CD4-positive, alpha-beta T cell treated with Interferon alpha-2 for 1 hour (primary cell): Measurements from ENCODE around the gene LRRC8C.

Source experiments
- DNase-seq, 2 donors: peaks; one replicate each; pipeline ENCODE4 v3.0.0-alpha.2; 2020 to 2022

LRRC8C gene

DNA sequence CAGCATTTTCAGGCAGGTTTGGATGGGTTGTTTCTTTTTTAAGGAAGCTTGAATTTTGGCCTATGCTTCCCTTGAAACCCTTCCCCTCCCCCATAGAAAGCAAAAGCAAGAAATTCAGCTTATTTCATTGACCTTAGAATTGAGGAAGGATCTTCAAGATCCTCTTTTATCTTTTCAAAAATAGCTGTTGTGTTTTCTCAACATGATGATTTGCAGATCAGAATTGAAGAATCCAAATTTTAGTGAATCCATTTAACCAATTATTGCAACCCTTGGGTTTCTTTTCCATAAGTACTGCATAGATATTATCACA is 73.7 kb downstream of the LRRC8C start:
- no peak for DNase-seq

- DNase-seq = no peak
Measured at GRCh38 chr1:89708751-89709375, 75.9 kb downstream of the LRRC8C start.

DNA sequence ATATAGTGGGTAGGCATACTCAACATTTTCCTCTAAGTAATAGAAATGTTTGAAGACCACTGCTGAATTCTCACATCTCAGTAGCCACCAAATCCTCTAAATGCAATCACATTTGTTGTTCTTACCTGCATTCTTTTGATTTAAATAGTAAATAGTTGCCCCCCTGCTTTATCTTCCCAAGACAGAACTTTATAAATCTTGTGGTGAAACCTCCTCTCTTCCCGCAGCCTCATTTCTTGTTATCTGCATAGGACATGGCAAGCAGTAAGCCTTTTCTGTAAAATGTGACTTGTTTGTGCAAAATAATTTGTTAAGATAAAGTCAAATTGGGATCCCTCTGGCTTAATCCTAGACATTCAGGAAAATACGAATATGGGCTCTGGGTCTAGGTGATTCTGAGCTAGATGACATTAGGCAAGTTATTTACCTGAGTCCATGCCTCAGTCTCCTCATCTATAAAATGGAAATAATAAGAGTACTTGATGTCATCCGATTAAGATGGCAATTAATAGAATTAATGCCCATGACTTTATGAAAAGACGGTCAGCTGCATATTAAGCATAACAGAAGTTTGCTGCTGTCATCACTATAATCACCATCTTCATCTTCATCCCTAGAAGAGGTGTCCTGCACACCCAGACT is 77.7 kb downstream of the LRRC8C start:
- no peak for DNase-seq

DNA sequence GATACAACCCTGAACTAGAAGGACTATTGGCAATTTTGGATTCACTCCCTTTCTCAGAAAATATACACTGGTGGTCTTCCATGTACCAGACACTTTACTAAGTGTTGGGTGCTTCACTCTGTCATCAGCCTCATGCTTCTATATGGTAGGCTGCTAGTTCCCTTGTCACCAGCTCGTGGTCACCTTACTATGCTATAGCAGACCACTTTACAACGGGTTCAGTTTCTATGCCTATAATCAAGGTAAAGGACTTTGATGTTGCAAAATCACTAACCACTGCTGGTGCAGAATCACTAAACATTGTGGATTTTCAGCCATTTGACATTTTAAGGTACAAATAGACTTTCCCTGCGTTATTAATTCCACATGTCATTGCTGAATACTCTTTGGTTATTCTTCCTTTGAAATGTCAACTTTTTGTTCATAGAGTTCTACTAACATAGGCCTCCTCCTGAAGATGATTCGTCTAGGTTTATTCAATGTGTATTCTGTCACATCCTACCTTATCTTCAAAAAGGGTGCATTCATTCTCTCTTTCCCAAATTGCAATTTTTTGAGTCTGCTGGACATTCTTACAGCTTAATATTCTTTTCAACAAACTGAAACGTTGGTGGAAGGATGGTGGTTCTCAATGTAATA is 78.3 kb downstream of the LRRC8C start:
- DNase-seq = no peak

- DNase-seq = no peak
Measured at GRCh38 chr1:89712420-89712819, 79.5 kb downstream of the LRRC8C start.

DNA sequence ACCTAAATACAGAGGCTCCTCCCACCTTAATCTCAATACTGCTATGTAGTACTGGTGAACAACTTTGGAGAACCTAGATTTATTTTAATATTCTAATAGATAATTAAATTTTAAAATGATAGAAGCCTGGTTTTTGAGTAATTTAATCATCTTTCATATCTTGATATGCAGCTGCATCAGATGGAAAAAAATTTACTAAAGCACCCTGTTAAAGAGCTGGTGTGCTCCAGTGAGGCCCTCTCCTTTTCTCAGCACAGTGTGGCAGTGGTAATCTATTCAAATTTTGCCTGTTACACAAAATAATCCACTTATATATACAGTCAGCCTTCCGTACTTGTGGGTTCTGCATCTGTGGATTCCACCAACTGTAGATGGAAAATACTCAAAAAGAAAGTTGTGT is 82.8 kb downstream of the LRRC8C start:
- DNase-seq = no peak

GRCh38 chr1:89719502-89720306 is 86.8 kb downstream of the LRRC8C start:
- DNase-seq = peak in 1 of 2 donors; percentile 61

GRCh38 chr1:89720839-89721238 is 87.9 kb downstream of the LRRC8C start:
- DNase-seq = no peak

DNA sequence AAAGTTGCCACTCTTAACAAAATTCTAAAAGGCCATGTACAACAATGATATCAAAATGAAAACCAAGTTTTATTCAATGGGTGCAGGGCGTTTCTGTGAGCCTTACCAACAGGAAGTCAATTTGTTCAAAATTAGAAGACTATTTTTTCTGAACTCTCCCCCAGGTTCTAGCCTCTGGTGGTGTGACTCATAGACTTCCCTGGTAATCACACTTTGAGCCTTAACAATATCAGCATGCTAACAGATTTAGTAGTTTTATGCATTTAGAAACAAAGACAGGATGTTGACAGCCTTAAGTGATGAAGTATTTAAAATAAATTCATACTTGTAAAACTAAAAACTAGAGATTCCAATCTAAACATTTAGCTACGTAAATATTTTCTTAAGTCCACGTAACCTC is 88.4 kb downstream of the LRRC8C start:
- DNase-seq = peak; percentile 18 to 71

DNA sequence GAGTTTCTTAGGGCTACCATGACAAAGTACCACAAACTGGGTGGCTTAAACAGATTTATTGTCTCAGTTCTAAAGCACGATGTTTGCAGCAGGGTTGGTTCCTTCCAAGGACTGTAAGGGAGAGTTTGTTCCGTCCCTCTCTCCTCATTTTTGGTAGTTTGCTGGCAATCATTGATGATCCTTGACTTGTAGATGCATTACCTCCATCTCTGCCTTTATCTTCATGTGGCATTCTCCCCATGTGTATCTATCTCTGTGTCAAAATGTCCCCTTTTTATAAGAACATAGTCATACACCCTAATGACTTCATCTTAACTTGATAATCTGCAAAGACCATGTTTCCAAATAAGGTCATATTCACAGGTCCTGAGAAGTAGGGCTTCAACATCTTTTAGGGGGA is 90.2 kb downstream of the LRRC8C start:
- DNase-seq = no peak

GRCh38 chr1:89723863-89724262 is 90.9 kb downstream of the LRRC8C start:
- no peak for DNase-seq

DNA sequence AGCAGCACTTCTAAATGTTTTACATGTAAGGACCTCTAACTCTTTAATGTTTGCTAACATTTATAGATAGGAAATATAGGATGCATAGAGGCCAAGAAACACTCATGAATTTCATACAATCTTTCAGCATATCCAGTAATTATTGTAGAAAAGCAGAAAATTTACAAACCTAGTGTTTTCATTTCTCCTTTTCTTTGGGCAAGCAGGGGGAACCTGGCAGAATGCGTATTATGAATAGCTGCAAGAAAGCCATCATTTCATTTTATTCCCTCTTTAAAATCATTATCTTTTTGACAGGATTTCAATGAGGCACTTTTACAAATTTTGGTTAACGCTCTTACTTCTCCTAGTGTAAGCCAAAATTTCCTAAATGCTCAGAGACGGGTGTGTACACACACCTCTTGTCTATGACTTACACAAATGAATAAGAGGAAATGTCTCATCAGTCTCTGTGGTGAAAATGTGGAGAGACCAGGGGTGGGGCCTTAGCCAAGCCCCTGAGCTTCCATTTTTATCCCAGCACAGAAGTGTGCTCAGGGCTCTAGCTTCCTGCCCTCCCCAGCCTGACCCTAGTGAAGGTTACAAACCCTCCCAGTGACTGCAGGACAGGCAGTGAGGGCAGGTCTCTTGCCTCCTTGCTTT is 91.6 kb downstream of the LRRC8C start:
- peak in 1 of 2 donors; percentile 45 for DNase-seq

DNA sequence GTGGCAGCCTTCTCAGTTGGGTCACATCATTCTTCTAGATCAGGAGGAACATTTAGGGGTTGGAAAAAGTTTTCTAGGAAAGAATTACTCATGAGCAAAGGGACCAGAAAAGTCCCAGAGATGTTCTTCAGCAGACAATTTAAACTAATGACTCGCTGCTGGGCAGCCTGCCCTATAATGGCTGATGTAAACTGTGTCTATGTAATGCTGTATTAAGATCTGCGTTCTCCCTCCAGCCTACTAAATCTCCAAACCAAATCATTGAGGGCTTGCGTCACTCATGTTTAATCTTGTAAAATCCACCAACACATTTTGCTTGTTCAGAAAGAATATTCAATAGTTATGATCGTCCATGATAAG is 92.1 kb downstream of the LRRC8C start:
- DNase-seq = no peak

GRCh38 chr1:89725631-89726030 is 92.7 kb downstream of the LRRC8C start:
- DNase-seq = no peak

DNA sequence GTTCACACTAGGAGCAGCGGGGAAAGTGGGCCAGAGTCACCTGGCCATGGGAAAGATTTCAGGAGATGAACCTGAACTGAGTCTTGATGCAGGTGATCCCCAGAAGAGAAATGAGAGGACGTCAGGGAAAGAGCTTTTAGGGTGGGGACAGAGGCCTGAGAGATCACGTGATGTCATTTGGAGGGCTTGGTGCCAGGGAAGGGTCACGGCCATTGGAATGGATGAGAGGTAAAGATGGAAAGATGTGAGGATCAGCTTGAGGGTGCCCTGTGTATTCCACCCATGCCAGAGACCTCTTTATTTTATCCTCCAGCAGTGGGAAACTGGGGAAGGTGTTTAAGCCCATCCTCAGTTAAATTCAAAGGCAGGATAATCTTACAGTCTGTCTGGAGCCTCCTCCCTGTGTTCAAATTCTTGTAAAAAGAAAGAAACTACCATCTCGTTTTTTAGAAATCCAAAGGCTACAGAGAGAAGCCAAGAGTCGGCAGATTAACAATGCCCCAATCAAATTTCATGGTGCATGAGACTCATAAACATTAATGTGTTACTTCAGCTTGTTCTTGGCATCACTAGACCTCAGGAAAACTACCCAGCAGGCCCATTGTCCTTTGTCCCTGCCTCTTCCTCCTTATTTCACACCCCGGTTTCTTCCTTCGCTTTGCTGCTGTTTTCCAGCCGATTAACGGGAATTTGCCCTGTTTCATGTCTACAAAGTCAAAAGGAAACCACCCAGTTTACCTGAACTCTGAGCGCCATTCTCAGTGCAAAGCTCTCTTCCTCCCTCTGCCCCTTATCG is 94.8 kb downstream of the LRRC8C start:
- no peak for DNase-seq

GRCh38 chr1:89728381-89728780 is 95.5 kb downstream of the LRRC8C start:
- DNase-seq = no peak

- DNase-seq = no peak
Measured at GRCh38 chr1:89732206-89732605, 99.3 kb downstream of the LRRC8C start.

GRCh38 chr1:89732643-89733222 is 99.8 kb downstream of the LRRC8C start:
- no peak for DNase-seq

- no peak for DNase-seq
Measured at GRCh38 chr1:89733748-89734147, 100.8 kb downstream of the LRRC8C start.

GRCh38 chr1:89734442-89734841 is 101.5 kb downstream of the LRRC8C start:
- DNase-seq = no peak

- DNase-seq = no peak
Measured at GRCh38 chr1:89735479-89735878, 102.6 kb downstream of the LRRC8C start.
